Osteoblast (primary cell): ENCODE results near the gene UGT2A1. TPM values are rescaled to one million over a fixed set of nuclear protein-coding genes. Genes with fewer than 3 reads are reported as not detected.

ENCODE experiments used
- DNase-seq: peaks from one replicate; pipeline ENCODE4 v3.0.0; 2011; ENCODE audit warnings: low spot score, mixed read lengths; ENCODE audit not compliant: insufficient read length; ENCODE audit errors: missing footprints
- H2AFZ ChIP-seq: 2 replicates; pipeline ENCODE4 v1.6.0; 2011; ENCODE audit warnings: mild to moderate bottlenecking, low read length
- H3K27ac ChIP-seq: 2 replicates; pipeline ENCODE4 v1.5.1; 2011; ENCODE audit warnings: mild to moderate bottlenecking, low read depth, low read length, moderate library complexity
- H3K27me3 ChIP-seq: 2 replicates; pipeline ENCODE4 v1.6.0; 2012; ENCODE audit warnings: mild to moderate bottlenecking, control low read depth, inconsistent platforms, low read length, moderate library complexity; ENCODE audit not compliant: insufficient read depth
- H3K36me3 ChIP-seq: 2 replicates; pipeline ENCODE4 v1.5.1; 2011; ENCODE audit warnings: mild to moderate bottlenecking, low read length, control low read depth, moderate library complexity; ENCODE audit not compliant: insufficient read depth
- H3K4me1 ChIP-seq: 2 replicates; pipeline ENCODE4 v1.5.1; 2011; ENCODE audit warnings: mild to moderate bottlenecking, low read length, control low read depth, moderate library complexity; ENCODE audit not compliant: insufficient read depth
- H3K4me2 ChIP-seq: 2 replicates; pipeline ENCODE4 v1.6.0; 2011; ENCODE audit warnings: mild to moderate bottlenecking, low read length; ENCODE audit not compliant: insufficient read depth
- H3K4me3 ChIP-seq: fragments of 200-600 bp; sonication (generic); 3 replicates; pipeline ENCODE4 v1.5.1; 2012; ENCODE audit warnings: mild to moderate bottlenecking, low read length, inconsistent platforms; ENCODE audit not compliant: insufficient read depth
- H3K79me2 ChIP-seq: 2 replicates; pipeline ENCODE4 v1.6.0; 2012; ENCODE audit warnings: mild to moderate bottlenecking, low read length, control low read depth, inconsistent platforms; ENCODE audit not compliant: insufficient read depth
- H3K9me3 ChIP-seq: 2 replicates; pipeline ENCODE4 v1.5.1; 2011; ENCODE audit warnings: low read depth, low read length, control low read depth
- H4K20me1 ChIP-seq: 2 replicates; pipeline ENCODE4 v1.6.0; 2012; ENCODE audit warnings: mild to moderate bottlenecking, low read length, control low read depth; ENCODE audit not compliant: insufficient read depth
- CTCF ChIP-seq: IDR thresholded peaks from 2 replicates; pipeline ENCODE4 v1.5.1; 2011; ENCODE audit warnings: mild to moderate bottlenecking, low read depth, low read length, moderate library complexity; ENCODE audit errors: extremely low read depth
- total RNA-seq: library from RNA; depleted of rRNA; stranded (reverse); fragments of >200 nt; gene quantifications from 2 replicates; pipeline ENCODE4 v1.2.3, GENCODE V29; 2012

Gene UGT2A1
- total RNA-seq, 1 donor = not detected

- no peak for TF ChIP-seq CTCF
- no peaks in the 10 kb centered on the region for H3K27me3 ChIP-seq
- H4K20me1 ChIP-seq = no peaks in the 10 kb centered on the region
- H3K4me1 ChIP-seq = no peaks in the 10 kb centered on the region
- H3K9me3 ChIP-seq = peaks cover 5% of the 10 kb centered on the region
- H3K27ac ChIP-seq = no peak overlapping the region
- no peak overlapping the region for H2AFZ ChIP-seq
- no peak for DNase-seq
- no peaks in the 10 kb centered on the region for H3K36me3 ChIP-seq
- H3K4me3 ChIP-seq = no peak overlapping the region
- H3K79me2 ChIP-seq = no peaks in the 10 kb centered on the region
- no peak overlapping the region for H3K4me2 ChIP-seq
Measured at GRCh38 chr4:69594382-69594781, 58.7 kb downstream of the UGT2A1 start.

- Histone ChIP-seq H3K27ac (no peak overlapping the region), H3K4me3 (no peak overlapping the region), H4K20me1 (no peaks in the 10 kb centered on the region), H3K4me2 (no peak overlapping the region), H2AFZ (no peak overlapping the region), H3K27me3 (no peaks in the 10 kb centered on the region), H3K79me2 (no peaks in the 10 kb centered on the region), H3K4me1 (no peaks in the 10 kb centered on the region), H3K9me3 (peaks cover 5% of the 10 kb centered on the region), H3K36me3 (no peaks in the 10 kb centered on the region)
- TF ChIP-seq CTCF = no peak
- DNase-seq = no peak
Measured at GRCh38 chr4:69591364-69591763, 61.7 kb downstream of the UGT2A1 start.

- Histone ChIP-seq H3K9me3 (peaks cover 5% of the 10 kb centered on the region), H3K4me2 (no peak overlapping the region), H3K27ac (no peak overlapping the region), H4K20me1 (no peaks in the 10 kb centered on the region), H3K4me1 (no peaks in the 10 kb centered on the region), H3K27me3 (no peaks in the 10 kb centered on the region), H3K4me3 (no peak overlapping the region), H3K79me2 (no peaks in the 10 kb centered on the region), H3K36me3 (no peaks in the 10 kb centered on the region), H2AFZ (no peak overlapping the region)
- DNase-seq = no peak
- no peak for TF ChIP-seq CTCF
Measured at GRCh38 chr4:69589884-69590283, 63.2 kb downstream of the UGT2A1 start.

GRCh38 chr4:69584135-69584534 lies 68.9 kb downstream of the UGT2A1 start:
- Histone ChIP-seq H3K79me2 (no peaks in the 10 kb centered on the region), H3K4me1 (no peaks in the 10 kb centered on the region), H3K27ac (no peak overlapping the region), H2AFZ (no peak overlapping the region), H3K27me3 (no peaks in the 10 kb centered on the region), H3K4me3 (no peak overlapping the region), H3K9me3 (no peaks in the 10 kb centered on the region), H4K20me1 (no peaks in the 10 kb centered on the region), H3K4me2 (no peak overlapping the region), H3K36me3 (no peaks in the 10 kb centered on the region)
- DNase-seq = no peak
- no peak for TF ChIP-seq CTCF
